H1 (cell line): ENCODE results near the gene SEC22C. TPM values are rescaled to one million over a fixed set of nuclear protein-coding genes. Genes with fewer than 3 reads are reported as not detected.

Experiments used
- EGR1 ChIP-seq: IDR thresholded peaks from 2 replicates; pipeline ENCODE4 v1.6.1; 2011; ENCODE audit warnings: low read depth, low read length, borderline replicate concordance
- GABPA ChIP-seq: IDR thresholded peaks from 2 replicates; pipeline ENCODE4 v1.6.1; 2011; ENCODE audit warnings: mild to moderate bottlenecking, low read length, moderate library complexity, borderline replicate concordance; ENCODE audit not compliant: insufficient read depth
- NRF1 ChIP-seq: IDR thresholded peaks from 2 replicates; pipeline ENCODE4 v1.6.1; 2011; ENCODE audit warnings: mild to moderate bottlenecking, low read depth, low read length, improper control_type of control experiment
- SUZ12 ChIP-seq: fragments of 200-600 bp; sonication (generic); IDR thresholded peaks from 2 replicates; pipeline ENCODE4 v1.6.1; 2012; ENCODE audit warnings: mild to moderate bottlenecking, inconsistent platforms, low read length, moderate library complexity, mixed read lengths
- polyA plus RNA-seq, 7 experiments: library from polyadenylated mRNA; depleted of rRNA in 3 of 7; stranded (reverse) in 5 of 7; unstranded in 2 of 7; fragments of >200 nt in 5 of 7; fragments of 200-250 nt in 2 of 7; gene quantifications; 1 replicate in 5 of 7; 2 replicates in 1 of 7; 4 replicates in 1 of 7; pipeline versions ENCODE4 v1.2.1 to v1.2.3, GENCODE V29; 2011 to 2013; ENCODE audit warnings: missing spikeins in 2 of 7, mixed read lengths in 2 of 7
- total RNA-seq: library from RNA; stranded (reverse); fragmentation: NEBNext Ultra II Directional; extraction: Animal tissue kit (Norgen Biotek cat#: 25700); gene quantifications from 2 replicates; pipeline ENCODE4 v1.2.1, GENCODE V29; 2021

Gene SEC22C
- total and polyA plus RNA-seq, 2 of the 8 experiments (the other 6 are each of a cell fraction or from before 2014, with no cell fraction given) = 23.4 to 38.3 TPM

DNA sequence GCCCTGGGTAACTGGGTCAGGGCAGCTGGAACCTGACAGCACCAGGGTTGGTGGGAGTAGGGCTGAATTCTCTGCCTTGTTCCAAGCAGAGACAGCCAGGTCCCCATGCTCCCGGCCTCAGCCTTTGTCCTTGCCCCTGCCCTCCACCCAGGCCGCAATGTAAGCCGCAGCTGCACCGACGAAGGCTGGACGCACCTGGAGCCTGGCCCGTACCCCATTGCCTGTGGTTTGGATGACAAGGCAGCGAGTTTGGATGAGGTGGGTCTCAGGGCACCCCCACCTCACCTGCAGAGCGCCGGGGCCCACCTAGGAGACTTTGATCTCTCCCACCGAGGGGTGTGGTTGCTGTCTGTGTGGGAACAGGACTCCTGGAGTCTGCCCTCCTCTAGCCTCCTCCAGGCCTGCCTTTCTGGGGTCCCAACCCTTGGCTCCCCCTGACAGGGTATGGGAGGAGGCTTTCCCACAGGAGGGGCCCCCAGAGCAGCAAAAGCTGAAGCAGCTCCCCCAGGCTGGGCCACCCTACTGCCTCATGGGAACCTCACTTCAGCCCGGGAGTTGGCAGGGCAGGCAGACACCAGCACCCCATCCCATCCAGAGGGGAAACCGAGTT lies 55.9 kb downstream of the SEC22C start (continued):
- TF ChIP-seq EGR1 (no peak), GABPA (no peak), SUZ12 (no peak), NRF1 (no peak)
